Aorta (tissue), 5 donors: ENCODE results near the gene GRM4. TPM values are rescaled to one million over a fixed set of nuclear protein-coding genes. Genes with fewer than 3 reads are reported as not detected.

Experiments
- ATAC-seq: fragments of 200-7000 bp; cut with Tn5 transposase; one replicate; pipeline ENCODE4 v1.9.1; 2022; ENCODE audit warnings: moderate library complexity; ENCODE audit not compliant: low FRiP score
- DNase-seq, 2 donors: peaks; one replicate each; pipeline ENCODE4 v3.0.0-alpha.2; 2020
- H3K27ac ChIP-seq, 2 donors: one replicate each; pipeline ENCODE4 v1.5.1; 2013; ENCODE audit warnings: low read length in 2 of 2, mild to moderate bottlenecking in 2 of 2, moderate library complexity in 2 of 2, control low read depth in 1 of 2, inconsistent platforms in 1 of 2, low read depth in 1 of 2
- H3K27me3 ChIP-seq, 2 donors: one replicate each; pipeline ENCODE4 v1.6.1; 2013; ENCODE audit warnings: control low read depth in 1 of 2, low read length in 1 of 2, mild to moderate bottlenecking in 1 of 2, moderate library complexity in 1 of 2; ENCODE audit not compliant: insufficient read depth in 2 of 2, control insufficient read depth in 1 of 2
- H3K36me3 ChIP-seq, 2 donors: one replicate each; pipeline ENCODE4 v1.6.1; 2013; ENCODE audit warnings: control low read depth in 1 of 2, low read length in 1 of 2, mild to moderate bottlenecking in 1 of 2; ENCODE audit not compliant: insufficient read depth in 2 of 2, control insufficient read depth in 1 of 2
- H3K4me1 ChIP-seq, 2 donors: one replicate each; pipeline ENCODE4 v1.6.1; 2013; ENCODE audit warnings: low read length in 2 of 2, control low read depth in 1 of 2, mild to moderate bottlenecking in 1 of 2, moderate library complexity in 1 of 2; ENCODE audit not compliant: insufficient read depth in 2 of 2, control insufficient read depth in 1 of 2
- H3K4me3 ChIP-seq, 2 donors: one replicate each; pipeline ENCODE4 v1.5.1; 2013; ENCODE audit warnings: low read length in 2 of 2, control low read depth in 1 of 2, mild to moderate bottlenecking in 1 of 2
- H3K9me3 ChIP-seq: one replicate; pipeline ENCODE4 v1.6.1; 2013; ENCODE audit warnings: mild to moderate bottlenecking, low read length; ENCODE audit not compliant: control insufficient read depth
- WGBS, 2 donors: extraction: QIAGEN DNeasy Blood & Tissue Kit; methylation state at CpG; one replicate each; pipeline ENCODE4 v1.1.7; 2013; 5-methylcytosine and 5-hydroxymethylcytosine counted together
- intact Hi-C, 2 donors: fragments of 100-400 bp; cut with DNase I; formaldehyde crosslinking; loops; one replicate each; pipeline versions ENCODE4 v1.14.2 to v1.15.0; 2022
- polyA plus RNA-seq, 2 donors: library from polyadenylated mRNA; stranded (reverse); fragments of 200-250 nt; gene quantifications; one replicate each; pipeline ENCODE4 v1.2.3, GENCODE V29; 2013
- total RNA-seq, 2 donors: library from RNA; stranded (reverse); fragmentation: NEBNext Ultra II Directional; extraction: Animal tissue kit (Norgen Biotek cat#: 25700); gene quantifications; one replicate each; pipeline ENCODE4 v1.2.1, GENCODE V29; 2021
- donor health status: healthy with polysubstance abuse.
- donor health status: Bipolar disorder and iron deficiency.
- donor health status: DM: no; HTN: no; CAD: no.
- donor health status: DM: no; HTN: no; CAD: no.
- donor health status: DM: yes; HTN: yes; CAD: no.

The GRM4 gene
- total and polyA plus RNA-seq, 4 donors: not detected

DNA sequence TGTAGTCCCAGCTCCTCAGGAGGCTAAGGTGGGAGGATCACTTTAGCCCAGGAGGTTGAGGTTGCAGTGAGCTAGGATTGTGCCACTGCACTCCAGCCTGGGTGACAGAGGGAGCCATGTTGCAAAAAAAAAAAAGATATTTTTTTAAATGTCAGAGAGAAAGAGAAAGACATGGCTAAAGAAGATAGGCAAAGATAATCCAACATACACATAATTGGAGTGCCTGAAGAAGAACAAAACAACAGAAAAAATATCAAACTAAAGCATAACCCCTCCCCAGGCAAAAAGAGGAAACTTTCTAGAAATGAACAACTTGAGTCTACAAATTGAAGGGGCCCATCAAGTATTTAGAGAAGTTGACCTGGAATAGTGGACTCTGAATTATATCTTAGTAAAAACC, 14.0 kb upstream of the GRM4 start:
- intact Hi-C loops: loop anchor here (10.0 kb wide), 2 partner anchors 445 to 555 kb away; no protein-coding TSS in a partner anchor
- H3K27ac ChIP-seq: no peak overlapping the region
- no peaks in the 10 kb centered on the region for H3K27me3 ChIP-seq
- H3K9me3 ChIP-seq: peaks cover 4% of the 10 kb centered on the region
- DNase-seq (no peak), ATAC-seq (no peak)
- H3K36me3 ChIP-seq: no peaks in the 10 kb centered on the region
- H3K4me3 ChIP-seq: no peak overlapping the region
- no peaks in the 10 kb centered on the region for H3K4me1 ChIP-seq

DNA sequence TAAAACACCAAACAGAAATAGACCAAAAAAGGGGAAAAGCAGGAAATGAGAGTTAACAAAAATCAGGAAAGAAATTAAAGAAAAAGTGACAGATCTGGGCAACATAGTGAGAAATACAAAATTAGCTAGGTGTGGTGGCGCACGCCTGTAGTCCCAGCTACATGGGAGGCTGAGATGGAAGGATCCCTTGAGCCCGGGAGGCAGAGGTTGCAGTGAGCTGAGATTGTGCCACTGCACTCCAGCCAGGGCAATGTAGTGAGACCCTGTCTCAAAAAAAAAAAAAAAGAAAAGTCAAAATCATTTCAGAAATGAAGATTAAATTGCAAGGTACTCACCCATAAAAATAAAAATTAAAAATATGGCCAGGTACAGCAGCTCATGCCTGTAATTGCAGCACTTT, 13.0 kb upstream of the GRM4 start:
- Histone ChIP-seq H3K4me3 (no peak overlapping the region), H3K4me1 (no peaks in the 10 kb centered on the region), H3K36me3 (no peaks in the 10 kb centered on the region), H3K27ac (no peak overlapping the region), H3K27me3 (no peaks in the 10 kb centered on the region), H3K9me3 (peaks cover 4% of the 10 kb centered on the region)
- ATAC-seq (no peak), DNase-seq (peak in 1 of 2 donors; percentile 5)
- intact Hi-C loops: loop anchor here in 1 of 2 donors (10.0 kb wide), 1 partner anchor 554 kb away; no protein-coding TSS in a partner anchor
- 92 to 99% methylated on average over 3 of the region's 3 CpGs for WGBS, 2 donors

DNA sequence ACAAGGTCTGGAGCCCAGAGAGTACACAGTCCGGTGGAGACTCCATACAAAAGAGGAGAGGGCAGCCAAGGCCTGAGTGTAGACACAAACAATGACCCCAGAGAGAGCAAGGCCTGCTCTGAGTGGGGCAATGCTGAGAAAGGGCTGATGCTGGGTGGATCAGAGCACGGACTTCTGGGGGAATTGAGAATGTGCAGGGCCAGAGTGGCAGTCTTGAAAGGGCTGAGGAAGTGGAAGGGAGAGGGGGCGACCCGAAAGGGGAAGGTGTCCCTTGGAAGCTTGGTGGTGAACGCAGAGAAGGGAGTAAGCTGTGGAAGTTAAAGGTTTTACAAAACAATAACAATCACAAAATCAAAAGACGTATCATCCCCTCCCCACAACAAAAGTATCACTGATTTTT, 12.0 kb upstream of the GRM4 start:
- WGBS, 2 donors: 77 to 81% methylated on average over 6 of the region's 6 CpGs
- no peak overlapping the region for H3K4me3 ChIP-seq
- H3K27me3 ChIP-seq: no peaks in the 10 kb centered on the region
- DNase-seq (peak in 1 of 2 donors; percentile 66), ATAC-seq (no peak)
- no peaks in the 10 kb centered on the region for H3K4me1 ChIP-seq
- H3K9me3 ChIP-seq: peaks cover 4% of the 10 kb centered on the region
- H3K36me3 ChIP-seq: no peaks in the 10 kb centered on the region
- H3K27ac ChIP-seq: no peak overlapping the region
- intact Hi-C loops: loop anchor here in 1 of 2 donors (10.0 kb wide), 1 partner anchor 553 kb away; no protein-coding TSS in a partner anchor

DNA sequence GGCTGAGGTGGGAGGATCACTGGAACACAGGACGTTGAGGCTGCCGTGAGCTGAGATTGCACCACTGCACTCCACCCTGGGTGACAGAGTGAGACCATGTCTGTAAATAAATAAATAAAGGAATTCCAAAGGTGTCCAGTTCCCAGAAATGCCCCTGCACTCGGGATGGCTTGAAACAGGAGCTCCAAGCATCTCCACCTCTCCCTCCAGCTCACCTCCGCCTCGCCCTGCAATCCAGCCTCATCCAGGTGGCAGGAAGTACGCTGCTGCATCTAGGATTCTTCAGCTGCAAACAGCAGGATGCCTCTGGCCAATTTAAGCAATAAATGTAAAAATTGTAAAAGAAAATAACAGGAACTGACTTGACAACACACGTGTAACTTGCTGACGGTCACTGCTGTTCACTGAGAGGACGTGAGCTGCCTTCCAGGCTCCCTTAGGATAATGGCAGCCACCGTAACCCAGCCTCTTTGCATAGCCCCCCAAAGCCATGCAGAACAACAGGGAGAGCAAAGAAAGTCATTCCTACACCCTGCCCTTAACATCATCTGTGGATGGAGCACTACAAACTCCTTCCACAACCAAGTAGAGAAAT, 11.4 kb upstream of the GRM4 start:
- DNase-seq: peak in 1 of 2 donors; percentile 38

DNA sequence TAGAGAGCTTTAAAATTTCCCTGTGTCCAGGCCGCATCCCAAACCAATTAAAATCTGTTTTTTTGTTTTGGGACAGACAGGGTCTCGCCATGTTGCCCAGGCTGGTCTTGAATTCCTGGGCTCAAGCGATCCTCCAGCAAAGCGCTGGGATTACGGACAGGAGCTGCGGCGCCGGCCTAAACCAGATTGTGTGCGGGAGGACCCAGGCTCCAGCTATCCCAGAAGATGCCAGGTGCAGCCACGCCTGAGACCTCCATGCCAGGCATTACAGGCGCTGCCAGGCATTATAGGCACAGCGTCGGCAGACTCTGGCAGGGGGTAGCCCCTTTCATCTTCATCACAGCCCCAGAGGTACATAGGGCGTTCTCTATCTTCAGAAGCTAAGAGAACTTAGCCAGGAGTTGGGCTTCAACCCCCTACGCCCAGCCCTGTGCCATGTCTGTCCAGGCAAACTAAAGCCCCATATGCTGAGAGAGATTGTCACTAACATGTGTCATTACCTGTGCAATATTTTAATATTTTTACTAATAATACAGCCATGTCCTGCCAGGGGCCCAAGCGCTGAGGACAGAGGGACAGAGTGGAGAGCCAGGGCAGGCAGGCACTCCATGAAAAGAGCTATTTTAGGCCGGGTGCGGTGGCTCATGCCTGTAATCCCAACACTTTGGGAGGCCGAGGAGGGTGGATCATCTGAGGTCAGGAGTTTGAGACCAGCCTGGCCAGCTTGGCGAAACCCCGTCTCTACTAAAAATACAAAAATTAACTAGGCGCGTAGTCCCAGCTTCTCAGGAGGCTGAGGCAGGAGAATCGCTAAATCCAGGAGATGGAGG, 9.8 kb upstream of the GRM4 start:
- peaks cover 4% of the 10 kb centered on the region for H3K9me3 ChIP-seq
- peak in 1 of 2 donors; percentile 59 for DNase-seq
- H3K4me1 ChIP-seq: no peaks in the 10 kb centered on the region
- 74 to 83% methylated on average over 24 of the region's 24 CpGs for WGBS, 2 donors
- H3K36me3 ChIP-seq: no peaks in the 10 kb centered on the region
- no peak overlapping the region for H3K4me3 ChIP-seq
- intact Hi-C loops: loop anchor here in 1 of 2 donors (10.0 kb wide), 1 partner anchor 551 kb away; no protein-coding TSS in a partner anchor
- no peak for ATAC-seq
- H3K27me3 ChIP-seq: peaks cover 0 to 3% of the 10 kb centered on the region in 2 donors
- no peak overlapping the region for H3K27ac ChIP-seq

More for the DNA sequence above, 11.4 kb upstream of the GRM4 start:
- ATAC-seq: no peak
- Histone ChIP-seq H3K4me3 (no peak overlapping the region), H3K36me3 (no peaks in the 10 kb centered on the region), H3K9me3 (peaks cover 4% of the 10 kb centered on the region), H3K27me3 (no peaks in the 10 kb centered on the region), H3K4me1 (no peaks in the 10 kb centered on the region), H3K27ac (no peak overlapping the region)
- intact Hi-C loops: loop anchor here in 1 of 2 donors (10.0 kb wide), 1 partner anchor 553 kb away; no protein-coding TSS in a partner anchor
- 71 to 75% methylated on average over 10 of the region's 10 CpGs for WGBS, 2 donors

DNA sequence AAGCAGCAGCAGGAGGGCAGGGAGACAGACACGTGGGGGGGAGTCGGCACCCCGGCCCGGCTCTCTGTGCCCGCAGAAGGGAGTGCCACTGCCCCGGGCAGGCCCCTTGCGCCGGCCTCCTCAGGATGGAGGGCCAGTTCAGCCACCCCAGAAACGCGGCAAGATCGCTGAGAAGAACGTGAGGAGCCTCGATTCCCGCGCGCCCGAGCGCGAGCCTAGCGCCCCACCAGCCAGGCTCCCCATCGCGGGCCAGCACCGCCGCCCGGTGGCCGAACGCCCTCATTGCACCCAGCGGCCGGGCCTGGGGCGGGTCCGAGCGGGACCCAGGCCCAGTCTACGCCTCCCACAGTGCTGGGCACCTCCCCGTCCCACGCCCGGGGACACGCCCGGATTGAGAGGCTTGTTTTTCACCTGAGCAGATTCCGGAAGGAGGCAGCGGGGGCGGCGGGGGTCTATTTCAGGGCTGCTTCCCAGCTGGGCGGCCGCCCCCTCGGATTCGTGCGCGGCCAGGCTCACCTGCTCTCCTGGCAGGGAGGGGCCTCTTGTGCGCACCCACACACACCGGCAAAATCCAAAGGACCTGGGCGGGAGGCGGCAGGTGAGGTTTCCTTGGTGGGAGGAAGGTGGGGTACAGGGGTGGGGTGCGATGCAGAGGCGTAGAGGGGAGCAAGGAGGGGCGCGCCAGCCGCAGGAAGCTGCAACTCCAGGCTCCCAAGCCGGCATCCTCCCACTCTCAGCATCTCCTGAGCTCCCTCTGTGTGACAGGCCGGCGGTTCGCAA, 9.0 kb upstream of the GRM4 start:
- Histone ChIP-seq H3K27ac (no peak overlapping the region), H3K4me3 (no peak overlapping the region), H3K4me1 (no peaks in the 10 kb centered on the region), H3K27me3 (peaks cover 0 to 3% of the 10 kb centered on the region in 2 donors), H3K9me3 (peaks cover 2% of the 10 kb centered on the region), H3K36me3 (no peaks in the 10 kb centered on the region)
- DNase-seq: peak in 1 of 2 donors; percentile 87
- WGBS, 2 donors: 5 to 6% methylated on average over 56 to 61 of the region's 61 CpGs
- intact Hi-C loops: loop anchor here (5.0 to 10.0 kb wide), 4 partner anchors 383 to 568 kb away; no protein-coding TSS in a partner anchor
- ATAC-seq: peak; percentile 84

DNA sequence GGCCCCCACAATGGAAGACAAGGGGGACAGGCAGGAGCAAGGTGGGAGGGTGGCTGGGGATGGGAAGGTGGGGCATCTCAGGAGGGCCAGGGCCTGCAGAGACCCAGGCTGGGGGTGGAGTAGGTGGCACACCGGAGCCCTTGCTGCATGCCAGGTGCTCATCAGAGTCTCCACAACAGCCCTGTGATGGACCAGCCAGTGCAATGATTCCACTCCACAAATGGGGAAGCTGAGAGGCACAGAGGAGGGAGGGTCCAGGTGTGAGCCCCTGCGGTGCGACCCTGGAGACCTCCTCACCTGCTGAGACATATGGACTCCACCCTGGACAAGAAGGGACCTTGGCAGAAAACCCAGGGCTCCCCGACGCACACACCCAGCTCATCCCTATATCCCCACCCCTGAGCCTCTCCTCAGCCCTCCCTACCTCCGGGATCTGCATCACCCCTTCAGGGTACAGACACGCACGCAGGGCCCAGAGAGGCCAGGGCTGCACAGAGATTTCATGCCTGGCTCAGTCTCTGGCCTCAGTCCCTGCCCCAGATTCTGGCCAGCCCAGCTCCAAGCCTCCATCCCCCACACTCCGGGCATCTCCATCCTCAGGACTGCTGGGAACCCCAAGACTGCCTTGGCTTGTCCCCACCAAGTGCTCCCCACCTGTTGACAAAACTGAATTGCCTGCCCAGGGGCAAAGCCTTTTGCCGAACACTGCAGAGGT, 7.1 kb upstream of the GRM4 start:
- ATAC-seq (no peak), DNase-seq (peak in 1 of 2 donors; percentile 66)
- H3K9me3 ChIP-seq: no peaks in the 10 kb centered on the region
- H3K36me3 ChIP-seq: no peaks in the 10 kb centered on the region
- H3K27ac ChIP-seq: no peak overlapping the region
- WGBS, 2 donors: 77 to 84% methylated on average over 10 of the region's 10 CpGs
- H3K27me3 ChIP-seq: peaks cover 0 to 3% of the 10 kb centered on the region in 2 donors
- H3K4me1 ChIP-seq: no peaks in the 10 kb centered on the region
- intact Hi-C loops: loop anchor here (5.0 to 10.0 kb wide), 4 partner anchors 381 to 566 kb away; no protein-coding TSS in a partner anchor
- H3K4me3 ChIP-seq: no peak overlapping the region
